SH-SY5Y (cell line): ENCODE results near the gene SLCO6A1.

ENCODE experiments used
- GATA2 ChIP-seq: IDR thresholded peaks from 2 replicates; pipeline ENCODE4 v1.6.1; 2011; ENCODE audit warnings: mild to moderate bottlenecking, low read depth, low read length
- GATA3 ChIP-seq: IDR thresholded peaks from 2 replicates; pipeline ENCODE4 v1.6.1; 2011; ENCODE audit warnings: low read depth, mild to moderate bottlenecking, low read length, moderate library complexity

DNA sequence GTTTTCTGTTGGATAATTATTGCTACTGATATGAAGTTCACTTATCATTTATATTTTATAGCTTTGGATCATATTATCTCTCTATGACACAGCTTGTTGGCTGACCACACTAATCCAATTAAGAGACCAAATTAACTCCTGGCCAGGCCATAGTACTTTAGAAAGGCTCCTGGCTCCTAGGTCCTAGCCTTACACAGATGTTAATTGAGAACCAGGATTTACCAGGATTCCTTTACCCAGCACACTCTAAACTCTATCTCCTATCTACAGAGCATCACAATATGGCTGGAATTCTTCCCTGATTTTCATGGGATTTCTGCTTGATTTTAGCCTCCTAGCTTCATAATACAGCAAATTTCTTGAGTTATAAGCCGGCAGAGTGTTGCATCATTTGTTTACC is 80.3 kb downstream of the SLCO6A1 start:
- TF ChIP-seq GATA2 (no peak), GATA3 (no peak)
